GM19025 (cell line): Measurements from ENCODE around the gene SH3BGR.
"Not testable (repeated sequence)": the region's sequence is repeated elsewhere in the genome, so short reads cannot be mapped to it uniquely, and the experiment has no call there.

ENCODE experiments used
- ATAC-seq: cut with Tn5 transposase; IDR thresholded peaks from one replicate; pipeline ENCODE4 v1.9.1; 2021; ENCODE audit warnings: mild to moderate bottlenecking, low read depth, moderate library complexity; ENCODE audit not compliant: unreplicated experiment

The SH3BGR gene

DNA sequence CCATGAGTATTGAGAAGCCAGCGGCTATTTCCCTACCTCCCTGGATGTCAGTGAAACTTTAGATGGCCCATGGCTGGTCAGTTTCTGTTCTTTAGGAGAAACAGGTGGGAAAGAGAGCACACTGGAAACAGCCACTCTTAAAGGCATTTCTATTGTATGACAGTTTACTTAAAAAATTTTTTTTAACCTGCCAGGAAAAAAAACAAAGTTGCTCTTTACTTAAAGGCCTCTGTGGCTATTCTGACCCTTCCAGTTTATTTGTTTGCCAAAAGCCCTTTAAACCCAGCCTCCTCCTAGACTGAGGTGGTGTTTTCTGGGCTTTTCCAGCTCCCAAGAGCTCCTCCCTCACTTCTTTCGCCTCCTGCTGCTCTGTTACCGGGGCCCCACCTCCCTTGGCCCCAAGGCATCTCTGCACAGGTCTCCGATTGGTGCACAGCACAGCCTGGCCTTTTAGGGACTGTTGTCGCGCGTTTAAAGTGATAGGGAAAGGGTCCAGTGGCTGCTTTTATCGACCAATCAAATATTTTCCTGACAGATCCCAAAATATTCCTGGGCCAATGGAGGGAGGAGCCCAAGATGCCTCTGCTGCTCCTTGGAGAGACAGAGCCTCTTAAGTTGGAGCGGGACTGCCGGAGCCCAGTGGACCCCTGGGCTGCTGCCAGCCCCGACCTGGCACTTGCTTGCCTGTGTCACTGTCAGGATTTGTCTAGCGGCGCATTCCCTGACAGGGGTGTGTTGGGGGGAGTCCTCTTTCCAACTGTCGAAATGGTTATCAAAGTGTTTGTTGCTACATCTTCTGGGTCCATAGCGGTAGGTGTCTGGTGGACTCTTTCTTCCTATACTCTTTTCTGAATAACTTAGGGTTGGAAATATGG is at the start of gene SH3BGR:
SH3BGR (plus strand) TSS at position 639 of the 875 bp plus-strand sequence; CDS start at position 766, 127 bp downstream.
- ATAC-seq, result no peak

DNA sequence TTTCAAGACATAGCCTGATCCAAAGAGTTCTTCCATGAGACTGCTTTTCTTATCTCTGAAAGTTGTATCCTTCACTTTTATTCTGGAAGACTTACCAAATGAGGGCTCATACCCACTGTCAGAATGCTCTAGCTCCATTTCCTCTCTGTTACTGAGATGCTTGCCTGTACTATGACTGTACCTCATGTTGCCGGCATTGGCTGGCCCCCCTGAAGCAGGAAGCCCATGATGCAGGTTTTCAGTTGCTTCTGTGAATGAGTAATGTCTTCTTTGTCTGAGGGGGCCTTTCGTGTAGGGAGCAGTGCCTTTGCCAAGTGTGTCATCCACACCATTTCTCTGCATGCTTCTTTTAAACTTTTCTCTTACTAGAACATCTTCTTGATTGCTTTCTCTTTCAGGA is 45.7 kb upstream of the SH3BGR start:
- ATAC-seq, result no peak

DNA sequence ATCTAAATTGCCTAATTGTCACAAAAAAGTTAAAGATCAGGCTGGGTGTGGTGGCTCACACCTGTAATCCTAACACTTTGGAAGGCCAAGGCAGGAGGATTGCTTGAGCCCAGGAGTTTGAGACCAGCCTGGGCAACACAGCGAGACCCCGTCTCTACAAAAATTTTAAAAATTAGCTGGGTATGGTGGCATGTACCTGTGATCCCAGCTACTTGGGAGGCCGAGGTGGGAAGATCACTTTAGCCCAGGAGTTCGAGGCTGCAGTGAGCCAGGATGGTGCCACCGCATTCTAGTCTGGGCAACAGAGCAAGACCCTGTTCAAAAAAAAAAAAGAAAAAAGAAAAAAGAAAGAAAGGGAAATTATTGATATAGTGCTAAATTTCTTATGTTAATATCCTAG is 32.6 kb upstream of the SH3BGR start:
- not testable (repeated sequence) for ATAC-seq

DNA sequence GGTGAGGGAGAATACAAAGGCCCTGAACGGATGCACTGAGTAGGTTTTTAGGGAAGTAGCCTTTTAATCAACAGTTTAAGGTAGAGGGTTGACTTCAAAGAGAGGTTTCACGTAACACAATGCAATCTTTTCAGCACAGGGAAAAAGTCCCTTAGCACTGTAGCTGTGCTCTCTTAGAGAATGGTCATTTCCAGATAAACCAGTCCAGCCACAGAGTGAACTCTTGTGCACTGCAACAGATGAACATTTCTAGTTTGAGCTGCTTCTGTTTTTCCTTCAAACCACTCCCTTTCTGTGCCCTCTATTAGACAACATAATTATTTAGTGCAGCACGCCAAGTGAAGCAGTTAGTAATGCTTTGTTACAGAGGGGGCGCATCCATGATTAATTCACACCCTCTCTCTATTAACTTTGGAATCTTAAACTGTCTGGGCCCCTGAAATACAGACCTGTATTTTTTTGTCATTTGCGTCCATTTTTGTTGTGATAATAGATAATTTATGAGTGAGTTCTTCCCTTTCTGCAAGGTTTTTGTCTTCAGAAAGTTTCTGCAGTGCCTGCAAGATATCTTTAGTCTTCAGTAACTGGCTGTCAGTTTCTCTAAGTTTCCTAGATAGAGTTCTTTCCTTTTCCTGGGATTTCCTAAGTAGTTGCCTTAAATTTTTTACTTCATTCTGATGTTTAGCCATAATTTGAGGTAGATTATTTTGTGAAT is 29.1 kb upstream of the SH3BGR start:
- no peak for ATAC-seq

DNA sequence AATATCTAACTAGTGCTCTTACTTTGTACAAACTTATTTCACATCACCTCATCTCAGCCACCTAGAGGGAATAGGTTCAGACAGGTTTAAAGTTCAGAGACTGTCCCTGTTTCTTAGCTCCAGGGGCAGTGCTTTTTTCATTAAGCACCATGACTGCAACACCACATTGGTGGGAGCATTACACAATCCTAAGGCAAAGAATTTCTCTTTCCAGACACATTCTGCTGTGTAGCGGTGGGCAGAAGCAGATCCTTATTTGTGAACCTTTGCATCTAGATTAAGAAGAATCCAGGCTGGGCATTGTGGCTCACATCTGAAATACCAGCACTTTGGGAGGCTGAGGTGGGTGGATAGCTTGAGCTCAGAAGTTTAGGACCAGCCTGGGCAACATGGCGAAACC is 22.3 kb upstream of the SH3BGR start:
- ATAC-seq, result no peak

DNA sequence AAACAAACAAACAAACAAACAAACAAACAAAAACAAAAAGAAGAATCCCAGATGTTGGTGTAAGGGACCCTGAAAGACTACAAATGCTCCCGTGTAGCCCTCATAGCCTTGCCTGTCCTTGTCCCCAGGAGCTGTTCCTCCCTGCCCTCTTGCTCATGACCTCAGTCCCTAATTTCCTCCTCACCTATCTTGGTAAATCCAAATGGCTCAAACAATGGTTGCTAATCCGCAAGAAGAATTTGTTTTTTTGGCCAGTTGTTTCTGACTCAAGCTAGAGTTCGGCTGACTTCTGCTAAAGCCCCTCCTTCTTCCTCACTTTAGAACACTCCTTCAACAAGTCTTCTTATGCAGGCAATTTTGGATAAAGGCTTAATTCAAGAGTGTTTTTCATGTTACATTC is 21.8 kb upstream of the SH3BGR start:
- no peak for ATAC-seq

DNA sequence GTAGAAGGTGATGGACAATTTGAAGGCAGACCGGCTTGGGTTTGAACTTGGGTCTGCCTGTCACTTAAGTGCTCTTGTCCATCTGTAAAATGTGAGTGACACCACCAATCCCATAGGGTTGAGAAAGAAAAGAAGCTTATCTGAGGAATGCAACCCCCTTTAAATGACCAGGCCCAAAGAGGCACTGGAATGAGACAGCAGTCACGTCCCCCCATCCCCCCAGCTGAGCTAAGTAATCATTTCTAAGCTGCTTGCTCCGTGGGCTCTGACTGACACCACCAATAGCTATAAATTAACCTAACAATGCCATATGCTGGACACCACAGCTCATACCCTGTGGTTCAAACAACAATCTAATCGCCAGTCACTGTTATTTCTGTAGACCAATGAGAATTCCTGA is 21.3 kb upstream of the SH3BGR start:
- no peak for ATAC-seq

DNA sequence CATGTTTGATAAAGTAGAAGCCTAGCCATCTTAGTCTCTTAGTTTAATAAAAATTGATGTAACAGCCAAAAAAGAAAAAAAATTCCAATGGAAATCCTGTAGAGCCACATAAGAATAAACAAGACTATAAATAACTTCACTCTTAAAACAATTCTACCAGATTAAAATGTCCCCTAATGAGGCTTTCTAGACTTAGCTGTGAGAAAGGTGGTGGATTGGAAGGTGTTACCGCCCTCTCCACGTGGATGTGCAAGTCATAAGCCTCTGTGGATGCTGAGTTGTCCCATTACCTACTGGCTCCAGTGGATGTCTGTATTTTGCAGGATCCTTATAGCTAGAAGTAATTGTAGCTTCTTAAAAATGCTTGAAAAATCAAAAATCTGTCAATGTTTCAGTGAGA is 20.8 kb upstream of the SH3BGR start:
- ATAC-seq, result no peak

DNA sequence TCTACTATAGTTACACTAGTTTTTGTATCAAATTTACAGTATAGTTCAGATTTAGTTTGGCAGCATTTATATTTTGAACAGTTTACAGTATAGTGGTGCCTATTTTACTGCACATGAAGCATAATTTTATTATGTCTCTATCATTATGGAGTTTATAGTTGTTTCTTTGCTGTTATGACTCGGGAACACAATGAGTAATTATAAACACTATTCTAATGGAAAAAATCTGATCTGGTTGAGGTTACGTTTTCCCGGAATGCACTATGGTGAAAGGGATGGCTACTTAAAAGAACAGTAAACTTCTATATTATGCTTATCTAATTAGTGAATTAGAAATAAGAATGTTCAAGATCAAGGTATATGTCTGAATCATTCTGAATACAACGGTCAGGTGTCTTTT is 16.8 kb upstream of the SH3BGR start:
- no peak for ATAC-seq

DNA sequence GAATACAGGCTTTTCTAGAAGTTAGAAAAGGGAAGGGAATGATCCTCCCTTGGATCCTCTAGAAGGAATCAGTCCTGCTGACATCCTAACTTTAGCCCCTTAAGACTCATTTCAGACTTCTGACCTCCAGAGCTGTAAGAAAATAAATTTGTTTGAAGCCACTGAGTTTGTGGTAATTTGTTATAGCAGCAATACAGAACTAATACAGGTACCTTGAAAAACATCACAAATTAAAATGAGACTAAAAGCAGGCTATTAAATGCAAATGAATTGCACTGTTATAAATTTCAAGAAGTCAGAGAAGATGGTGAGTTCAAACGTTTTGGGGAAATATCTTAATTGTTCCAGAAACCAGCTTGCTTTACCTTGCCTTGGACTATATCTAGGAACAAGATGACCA is 12.5 kb upstream of the SH3BGR start:
- ATAC-seq, result no peak

DNA sequence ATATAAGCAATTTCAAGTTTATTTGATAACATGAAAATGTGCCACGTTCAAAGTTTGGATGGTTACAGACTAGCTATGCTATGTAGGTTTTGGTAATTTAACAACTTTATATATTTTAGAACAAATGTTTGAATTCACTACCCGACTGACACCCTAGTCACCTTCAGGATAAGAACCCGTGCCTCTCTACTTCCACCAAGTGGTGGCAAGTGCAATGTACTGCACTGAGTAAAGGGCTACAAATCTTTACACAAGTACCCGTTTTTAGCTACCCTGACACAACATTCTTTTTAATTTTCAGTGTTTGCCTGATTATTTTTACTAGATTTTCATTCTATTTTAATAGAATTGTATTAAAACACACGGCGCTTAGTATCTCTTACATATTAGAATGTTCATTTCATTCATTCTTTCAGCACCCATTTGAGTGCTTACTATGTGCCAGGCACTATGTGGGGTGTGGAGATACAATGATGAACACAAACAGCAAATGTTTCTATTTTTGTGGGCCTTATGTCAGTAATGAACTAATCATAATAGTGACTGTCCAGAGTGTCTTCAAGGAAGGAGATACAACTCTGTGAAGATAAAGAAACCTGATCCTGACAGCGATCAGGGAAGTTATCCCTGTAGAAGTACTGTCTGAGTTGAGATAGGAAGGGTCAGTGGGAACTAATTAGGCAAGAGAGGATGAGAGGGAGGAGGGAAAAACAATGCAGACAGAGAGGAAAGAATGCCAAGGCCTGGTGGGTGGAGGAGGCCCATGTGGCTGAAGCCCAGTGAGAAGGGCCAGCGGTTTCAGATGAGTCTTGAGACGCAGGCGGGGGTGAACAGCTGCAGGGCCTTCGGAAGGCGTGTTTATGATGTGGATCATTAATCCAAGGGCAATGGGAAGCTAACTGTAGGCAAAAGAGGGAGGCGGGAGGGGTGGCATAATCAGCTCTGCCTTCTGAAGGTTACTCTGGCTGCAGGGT is 10.0 kb upstream of the SH3BGR start:
- no peak for ATAC-seq

DNA sequence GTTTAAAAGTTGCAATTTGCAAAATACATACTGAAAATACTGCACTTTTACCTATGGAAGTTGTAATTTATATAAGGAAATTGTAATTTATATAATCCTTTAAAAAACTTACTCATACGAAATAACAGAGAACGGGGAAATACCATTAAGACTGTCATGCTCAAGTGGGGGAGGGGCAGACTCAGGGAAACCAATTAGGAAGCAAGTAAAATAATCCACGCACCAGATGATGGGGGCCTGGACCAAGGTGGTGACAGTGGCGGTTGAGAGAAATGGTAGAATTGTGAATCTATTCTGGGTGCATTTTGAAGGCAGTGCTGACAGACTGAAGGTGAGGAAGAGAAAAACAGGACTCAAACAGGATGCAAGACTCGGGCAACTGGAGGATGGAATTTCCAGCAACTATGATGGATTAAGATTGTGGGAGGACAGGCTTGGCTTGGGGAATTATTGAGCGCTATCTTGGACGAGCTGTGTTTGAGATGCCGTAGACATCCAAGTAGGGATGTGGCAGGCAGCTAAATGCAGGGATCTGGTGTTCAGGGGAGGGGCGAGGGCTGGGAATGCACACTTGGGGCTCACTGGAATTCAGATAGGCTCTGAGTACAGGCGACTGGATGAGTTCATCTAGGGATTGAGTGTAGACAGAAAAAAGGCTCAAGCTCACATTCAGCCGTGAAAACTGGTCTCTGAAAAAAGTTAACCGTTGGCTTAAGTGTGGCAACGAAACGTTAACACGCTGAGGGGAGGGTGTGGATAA is 7.2 kb upstream of the SH3BGR start:
- ATAC-seq, result no peak

DNA sequence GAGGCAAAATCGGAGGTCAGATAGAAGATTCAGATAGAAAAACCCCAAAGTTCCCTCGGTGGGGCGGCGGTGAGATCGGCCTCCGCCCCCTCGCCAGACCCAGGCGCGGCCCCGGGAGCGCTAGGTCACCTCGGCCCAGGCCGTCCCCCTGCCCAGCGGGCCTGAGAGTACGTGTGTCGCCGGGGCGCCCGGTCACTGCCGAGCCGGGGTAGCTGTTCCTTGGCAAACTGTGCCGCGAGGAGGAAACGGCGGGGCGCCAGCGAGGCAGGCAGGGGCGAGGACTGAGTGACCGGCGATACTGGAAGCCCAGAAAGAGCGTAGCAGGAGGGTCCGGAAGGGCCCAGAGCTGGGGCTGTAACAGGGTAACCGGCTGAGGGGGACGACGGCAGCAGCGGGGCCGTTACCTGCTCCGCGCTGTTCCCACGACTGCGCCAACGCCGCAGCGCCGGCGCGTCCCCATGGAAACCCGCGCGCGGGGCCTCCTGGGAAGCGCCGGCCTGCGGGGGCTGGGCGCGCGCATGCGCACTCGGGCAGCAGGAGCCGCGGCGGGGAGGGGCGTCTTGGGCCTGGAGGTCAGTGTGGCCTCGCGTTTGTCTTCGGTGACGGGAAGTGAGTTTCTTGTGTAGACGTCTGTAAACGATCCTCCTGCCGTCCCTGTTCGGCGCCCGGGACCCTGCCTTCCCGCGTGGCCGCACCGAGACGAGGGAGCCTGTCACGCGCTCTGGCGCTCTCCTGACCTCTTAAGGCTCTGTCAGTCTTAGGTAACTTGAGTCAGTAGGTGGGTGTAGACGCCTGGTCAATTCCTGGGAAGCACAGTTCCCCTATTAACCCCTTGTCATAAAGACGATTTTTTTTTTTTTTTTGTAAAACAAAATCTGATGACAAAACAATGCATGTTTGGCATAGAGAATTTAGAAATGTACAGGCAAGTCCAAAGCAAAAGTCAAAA is 6.2 kb upstream of the SH3BGR start, which contains the start of gene LCA5L:
LCA5L (minus strand) TSS at position 458 of the 949 bp plus-strand sequence. CDS start 17,285 bp downstream, outside the sequence.
- peak; percentile 91 for ATAC-seq

DNA sequence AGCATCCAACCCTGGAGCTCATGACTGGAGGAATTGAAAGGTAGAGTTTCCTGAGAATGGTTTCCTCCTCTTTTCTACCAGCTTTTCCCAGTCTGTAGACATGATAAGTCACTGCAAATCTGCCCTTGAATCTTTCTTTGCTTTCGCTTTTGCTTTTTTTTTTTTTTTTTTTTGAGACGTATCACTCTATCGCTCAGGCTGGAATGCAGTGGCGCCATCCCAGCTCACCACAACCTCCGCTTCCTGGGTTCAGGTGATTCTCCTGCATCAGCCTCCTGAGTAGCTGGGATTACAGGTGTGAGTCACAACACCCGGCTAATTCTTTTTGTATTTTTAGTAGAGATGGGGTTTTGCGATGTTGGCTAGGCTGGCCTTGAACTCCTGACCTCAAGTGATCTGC is 4.5 kb upstream of the SH3BGR start:
- no peak for ATAC-seq

DNA sequence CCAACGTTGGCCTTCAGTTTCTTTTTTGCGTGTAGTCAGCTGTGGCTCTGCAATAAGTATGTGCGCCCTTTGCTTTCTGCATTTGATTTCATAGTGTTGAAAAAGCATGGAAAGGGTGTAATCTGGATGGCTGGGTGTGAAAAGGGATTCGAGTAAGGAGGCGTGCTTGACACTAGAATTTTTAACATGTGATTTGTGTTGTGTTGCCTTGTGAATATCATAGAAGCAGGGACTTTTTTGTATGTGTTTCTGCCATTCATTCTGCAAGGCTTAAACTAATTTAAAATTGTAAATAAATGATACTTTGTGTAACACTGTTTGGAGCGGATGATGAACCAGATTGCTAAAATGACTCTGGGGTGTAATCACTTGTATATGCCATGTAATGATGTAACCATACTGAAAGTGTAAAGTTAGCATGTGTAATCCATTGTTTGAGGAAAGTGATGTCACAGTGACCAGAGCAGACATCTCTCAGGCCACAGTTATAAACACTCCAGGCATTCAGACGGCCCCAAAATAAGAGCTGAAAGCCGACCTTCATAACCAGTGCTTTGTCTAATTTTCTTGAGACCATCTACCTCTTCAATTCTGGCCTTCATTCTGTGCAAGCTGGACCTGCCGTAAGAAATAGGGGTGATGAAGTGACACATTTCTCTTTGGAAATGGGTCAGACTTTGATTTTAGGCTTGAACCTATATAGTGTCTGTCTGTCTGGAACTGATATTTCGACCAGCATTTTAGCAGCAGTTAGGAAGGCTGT is 618 bp downstream of the SH3BGR start:
- ATAC-seq, result no peak

DNA sequence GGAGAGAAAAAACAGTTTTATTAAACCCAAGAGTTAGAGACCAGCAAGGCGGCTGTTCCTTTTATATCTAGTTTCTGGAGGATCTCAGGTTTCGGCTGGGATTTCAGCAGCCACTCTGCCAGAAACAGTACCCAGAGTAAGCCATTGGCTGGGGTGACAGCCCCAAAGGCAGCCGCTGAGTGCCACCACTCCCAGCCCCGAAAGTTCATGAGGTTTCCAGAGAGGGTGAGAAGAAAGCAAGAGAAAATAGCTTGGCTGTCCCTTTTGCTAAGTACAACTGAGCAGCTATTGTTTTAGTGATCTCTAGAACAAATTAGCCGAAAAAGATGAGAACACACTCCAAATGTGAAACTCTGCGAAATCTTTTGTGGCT is 1.2 kb downstream of the SH3BGR start:
- ATAC-seq, result no peak

DNA sequence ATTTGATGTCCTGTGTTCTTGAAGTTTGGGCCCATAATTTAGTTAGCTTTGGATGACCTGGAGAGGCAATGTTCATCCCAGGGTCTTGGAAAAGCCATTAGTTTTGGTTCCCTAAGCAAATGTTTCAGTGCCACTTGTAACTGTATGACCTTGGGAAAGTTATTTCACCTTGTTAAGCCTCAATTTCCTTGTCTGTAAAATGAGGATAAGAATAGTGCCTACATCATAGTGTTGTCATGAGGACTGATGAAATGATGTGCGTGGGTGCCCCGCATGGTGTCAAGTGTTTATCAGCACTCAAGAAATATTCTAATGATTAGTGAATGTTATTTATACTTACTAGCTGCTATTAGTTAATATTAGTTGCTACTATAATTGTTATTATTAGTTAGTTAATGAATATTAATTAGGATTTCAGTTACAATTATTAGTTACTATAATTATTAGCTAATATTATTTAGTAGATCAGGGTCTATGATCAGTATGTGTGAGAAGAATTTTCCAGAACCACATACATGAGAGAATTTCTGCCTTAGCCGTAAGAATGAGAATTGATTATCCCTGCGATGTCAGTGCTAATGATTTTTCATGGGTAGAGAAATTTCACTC is 1.9 kb downstream of the SH3BGR start:
- no peak for ATAC-seq
